NCI-H1694 treated with DMSO at 0.1 percent for 48 hours (cell line): ENCODE results near the gene PLXNA4.
A peak's percentile ranks its signal among the peaks of the same experiment; 100 is the strongest.
"Not testable (repeated sequence)": the region's sequence is repeated elsewhere in the genome, so short reads cannot be mapped to it uniquely, and the experiment has no call there.

Source experiments
- DNase-seq: peaks from one replicate; lab custom pipeline; 2025; lab: John Stamatoyannopoulos, UW

PLXNA4 gene

GRCh38 chr7:132414857-132415256 is 161.4 kb downstream of the PLXNA4 start:
- DNase-seq: no peak

DNA sequence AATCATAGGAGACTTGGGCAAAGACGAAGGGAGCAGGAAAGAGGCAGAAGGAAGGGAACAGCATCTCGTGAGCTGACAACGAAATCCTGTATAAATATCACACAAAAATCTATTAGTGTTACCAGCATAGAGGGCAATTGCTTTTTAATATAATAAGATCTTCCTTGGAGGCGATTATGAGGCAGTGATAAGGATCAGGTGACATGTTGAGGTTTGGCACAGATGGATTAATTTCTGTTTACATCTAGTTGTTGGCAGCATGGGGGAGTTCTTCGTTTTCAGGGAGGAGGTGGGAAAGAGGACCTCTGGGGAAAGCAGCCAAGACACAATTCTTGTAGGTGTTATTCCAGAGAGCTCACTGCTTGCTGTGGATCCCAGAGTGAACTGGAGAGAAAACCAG is 163.8 kb downstream of the PLXNA4 start:
- DNase-seq: no peak

DNA sequence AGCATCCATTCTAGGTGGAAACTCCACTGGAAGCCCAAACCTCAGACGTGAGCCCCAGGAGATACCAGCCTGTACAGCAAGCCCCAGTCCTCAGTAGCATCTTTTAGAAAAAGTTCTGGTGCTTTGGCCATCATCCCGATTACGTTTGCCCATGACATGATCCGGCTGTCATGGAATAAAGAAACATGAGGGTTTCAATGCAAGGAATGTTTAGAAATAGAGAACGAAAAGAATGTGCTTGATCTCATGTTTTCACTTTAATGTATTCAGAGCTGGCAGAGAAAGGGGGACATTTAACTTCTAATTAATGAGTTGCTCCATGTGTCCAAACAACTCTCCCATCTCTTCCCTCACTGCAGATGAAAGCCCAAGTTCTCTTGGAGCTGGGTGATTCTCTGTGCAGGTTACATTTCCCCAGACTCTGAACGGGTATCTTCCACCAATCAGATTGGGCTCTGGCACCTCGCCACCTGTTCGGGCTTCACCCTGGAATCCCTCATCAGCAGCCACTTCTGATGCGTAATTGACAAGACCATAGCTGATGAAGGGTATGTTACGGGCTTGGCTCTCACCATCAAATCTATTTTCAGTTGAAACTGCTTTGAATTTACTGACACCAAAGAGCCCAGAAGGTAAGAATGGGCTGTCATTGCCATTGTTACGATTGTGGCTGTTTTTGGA is 165.3 kb downstream of the PLXNA4 start:
- no peak for DNase-seq

- DNase-seq: no peak
Measured at GRCh38 chr7:132410385-132410784, 165.9 kb downstream of the PLXNA4 start.

- no peak for DNase-seq
Measured at GRCh38 chr7:132407764-132408163, 168.5 kb downstream of the PLXNA4 start.

GRCh38 chr7:132406039-132406438 is 170.2 kb downstream of the PLXNA4 start:
- DNase-seq: no peak

GRCh38 chr7:132404261-132404660 is 172.0 kb downstream of the PLXNA4 start:
- no peak for DNase-seq

DNA sequence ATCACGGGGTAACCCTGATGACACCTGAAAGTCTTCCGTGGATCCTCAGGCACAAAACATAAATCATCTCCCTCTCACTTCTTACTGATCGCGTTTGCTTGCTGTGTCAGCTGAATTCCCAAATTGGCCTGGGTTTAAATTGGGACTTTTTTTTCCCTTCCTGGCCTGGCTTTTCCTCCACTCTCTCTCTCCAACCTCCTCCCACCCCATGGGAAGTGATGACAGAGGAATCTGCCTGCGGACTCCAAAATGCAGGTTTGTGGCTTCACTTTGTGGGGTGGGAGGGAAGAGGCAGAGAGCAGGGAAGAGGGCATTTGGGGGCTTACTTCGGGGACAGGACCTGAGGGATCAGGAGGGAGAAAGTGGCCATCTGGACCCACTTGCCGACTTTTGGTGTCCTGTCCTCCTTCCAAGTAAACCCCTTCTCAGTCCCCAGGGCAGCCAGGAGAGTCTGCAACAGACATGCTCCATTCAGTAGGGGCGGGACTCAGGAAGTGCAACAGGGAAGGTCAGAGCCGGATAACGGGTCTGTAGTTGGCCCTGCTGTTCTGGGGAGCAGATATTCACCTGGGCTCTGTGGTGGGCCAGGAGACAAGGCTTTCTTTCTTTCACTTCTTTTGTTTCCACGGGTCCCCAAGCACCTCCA is 172.7 kb downstream of the PLXNA4 start:
- DNase-seq: no peak

DNA sequence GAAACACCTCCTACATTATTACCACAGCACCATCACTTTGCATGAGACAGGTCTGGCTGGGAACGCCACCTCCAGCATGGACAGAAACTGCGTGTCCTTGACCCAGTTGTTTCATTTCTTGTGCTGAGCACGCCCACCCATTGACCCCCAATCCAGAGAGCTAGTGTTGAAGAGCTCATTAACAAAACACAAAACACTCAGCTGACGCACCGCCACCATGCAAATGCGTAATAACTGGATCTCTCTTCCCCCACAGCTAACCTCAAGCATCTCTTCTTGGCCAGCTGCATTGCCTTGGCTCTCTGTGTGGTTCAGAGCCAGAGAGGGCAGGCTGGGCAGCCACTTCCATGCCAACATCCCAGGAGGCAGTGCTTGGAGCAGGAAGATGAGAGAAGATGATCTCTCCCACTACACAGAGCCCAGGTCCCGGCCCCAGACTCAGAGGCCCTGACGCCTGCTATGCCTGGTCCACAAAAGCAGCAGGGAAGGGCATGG is 173.5 kb downstream of the PLXNA4 start:
- DNase-seq: no peak

- no peak for DNase-seq
Measured at GRCh38 chr7:132402096-132402495, 174.2 kb downstream of the PLXNA4 start.

DNA sequence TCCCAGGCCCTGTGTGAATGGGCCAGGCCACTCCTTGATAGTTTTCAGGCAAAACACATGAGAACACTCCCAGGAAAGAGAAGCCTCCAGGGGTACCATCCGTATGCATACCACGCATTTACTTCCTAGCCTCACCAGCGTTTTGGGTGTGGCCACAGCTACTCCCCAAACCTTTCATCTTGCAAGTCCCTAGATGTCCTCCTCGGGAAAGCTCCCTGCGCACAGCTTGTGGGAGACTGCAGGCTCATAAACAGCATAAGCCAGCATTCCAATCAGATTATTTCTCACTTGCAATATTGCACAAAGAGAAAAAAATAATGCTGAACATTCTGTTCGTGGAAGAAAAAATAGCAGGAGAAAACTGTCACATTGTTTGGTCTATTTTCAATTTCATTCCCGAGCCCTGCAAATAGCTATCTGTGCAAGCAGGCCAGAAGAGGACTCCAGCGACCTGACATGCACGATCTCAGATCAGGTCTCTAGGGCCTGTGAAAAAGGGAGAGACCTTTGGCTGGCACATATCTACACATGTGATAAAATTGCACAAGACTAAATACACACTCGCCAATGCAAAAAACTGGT is 175.6 kb downstream of the PLXNA4 start:
- DNase-seq: no peak

DNA sequence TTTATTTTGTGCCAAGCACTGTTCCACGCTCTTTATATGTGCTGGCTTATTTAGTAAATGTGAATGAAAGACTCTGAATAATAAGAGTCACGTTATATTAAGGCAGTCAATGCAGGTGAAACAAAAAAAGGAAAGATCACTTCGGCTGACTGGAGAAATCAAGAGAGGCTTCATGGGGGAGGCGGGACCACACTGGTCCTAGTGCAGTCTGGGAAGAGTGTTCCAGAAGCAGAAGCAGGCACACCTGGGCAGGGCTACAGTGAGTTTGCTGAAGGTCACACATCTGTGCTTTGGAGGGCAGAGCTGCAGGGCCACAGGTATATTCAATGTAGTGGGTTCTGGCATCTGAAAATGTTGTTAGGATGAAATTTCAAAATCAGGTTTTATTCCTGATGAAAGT is 176.9 kb downstream of the PLXNA4 start:
- DNase-seq: no peak

- DNase-seq: peak; percentile 17
Measured at GRCh38 chr7:132398253-132398925, 177.9 kb downstream of the PLXNA4 start.

DNA sequence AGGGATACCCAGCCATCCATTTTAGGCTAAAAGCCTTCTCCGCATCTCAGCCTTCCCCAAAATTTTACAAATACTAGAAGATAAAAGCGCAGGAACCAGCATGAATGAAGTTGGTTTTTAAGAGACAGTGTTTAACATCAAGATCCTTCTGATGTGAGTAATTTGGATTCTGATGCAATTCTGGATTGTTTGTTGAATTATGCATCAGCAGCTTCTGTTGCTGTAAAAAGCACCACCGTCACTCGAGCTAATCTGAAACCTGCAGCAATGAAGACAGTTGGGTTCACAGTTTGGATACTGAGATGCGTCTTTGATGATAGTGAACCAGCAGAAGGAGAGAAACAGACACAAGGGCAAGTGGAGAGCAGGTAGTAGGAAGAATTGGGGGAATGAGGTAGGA is 179.2 kb downstream of the PLXNA4 start:
- no peak for DNase-seq

DNA sequence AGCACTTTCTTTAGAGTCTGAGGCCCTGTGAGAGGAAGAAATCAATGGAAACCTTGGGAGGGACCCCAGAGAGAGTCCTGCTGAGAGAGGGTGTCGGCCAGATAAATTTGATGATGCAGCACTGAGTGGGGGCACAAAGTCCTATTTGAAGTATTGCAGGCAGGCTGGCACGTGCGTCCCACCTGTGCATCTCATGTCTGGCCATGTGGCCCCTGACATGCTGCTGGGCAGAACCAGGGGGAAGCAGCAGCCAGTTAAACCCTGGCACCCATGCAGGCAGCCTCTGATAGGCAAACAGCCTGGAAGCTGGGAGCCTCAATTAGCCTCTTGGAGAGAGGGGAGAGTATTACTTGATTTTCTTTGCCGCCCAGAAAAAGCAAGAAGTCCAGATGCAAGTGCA is 180.9 kb downstream of the PLXNA4 start:
- no peak for DNase-seq

GRCh38 chr7:132394283-132395198 is 181.7 kb downstream of the PLXNA4 start:
- no peak for DNase-seq

GRCh38 chr7:132393789-132394261 is 182.4 kb downstream of the PLXNA4 start:
- peak; percentile 95 for DNase-seq

- no peak for DNase-seq
Measured at GRCh38 chr7:132392713-132393112, 183.6 kb downstream of the PLXNA4 start.

DNA sequence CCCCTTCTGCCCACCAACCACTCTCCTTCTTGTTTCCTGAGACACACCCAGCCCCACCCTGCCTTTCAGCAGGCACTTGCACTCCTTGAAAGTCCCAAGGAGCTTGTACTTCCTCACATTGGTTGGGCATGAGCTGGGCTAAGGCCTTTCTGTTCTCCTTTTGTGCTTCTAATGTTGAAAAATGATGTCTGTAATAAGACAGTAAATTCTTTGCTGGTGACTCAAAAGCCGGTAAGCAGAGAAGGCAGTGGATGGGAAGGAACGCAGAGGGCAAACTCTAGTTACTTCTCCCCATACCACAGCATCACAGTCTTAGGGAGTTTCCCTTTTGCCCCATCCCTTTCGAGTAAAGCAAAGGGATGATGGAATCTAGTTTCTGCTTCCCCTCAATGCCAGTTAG is 185.6 kb downstream of the PLXNA4 start:
- no peak for DNase-seq

DNA sequence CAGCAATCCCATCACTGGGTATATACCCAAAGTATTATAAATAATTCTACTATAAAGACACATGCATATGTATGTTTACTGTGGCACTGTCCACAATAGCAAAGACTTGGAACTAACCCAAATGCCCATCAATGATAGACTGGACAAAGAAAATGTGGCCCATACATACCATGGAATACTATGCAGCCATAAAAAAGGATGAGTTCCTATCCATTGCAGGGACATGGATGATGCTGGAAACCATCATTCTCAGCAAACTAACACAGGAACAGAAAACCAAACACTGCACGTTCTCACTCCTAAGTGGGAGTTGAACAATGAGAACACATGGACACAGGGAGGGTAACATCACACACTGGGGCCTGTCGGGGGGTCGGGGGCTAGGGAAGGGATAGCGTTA is 186.2 kb downstream of the PLXNA4 start:
- not testable (repeated sequence) for DNase-seq

DNA sequence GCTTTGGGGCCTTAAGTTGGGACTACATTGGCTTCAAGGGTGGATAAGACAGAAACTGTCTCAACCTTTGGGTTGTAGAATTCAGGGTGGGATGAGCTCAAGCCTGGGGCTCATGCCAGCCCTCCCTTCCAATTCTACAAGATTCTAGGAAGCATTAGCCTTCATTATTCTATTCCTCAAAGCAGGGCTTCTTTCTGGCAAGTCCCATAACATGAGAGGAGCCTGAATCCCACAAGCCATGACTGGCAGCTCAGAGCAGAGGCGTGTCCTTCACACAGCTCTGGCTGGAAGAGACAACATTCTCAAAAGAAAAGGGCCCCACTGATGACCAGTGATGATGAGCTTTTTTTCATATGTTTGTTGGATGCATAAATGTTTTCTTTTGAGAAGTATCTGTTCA is 187.6 kb downstream of the PLXNA4 start:
- DNase-seq: no peak

- DNase-seq: no peak
Measured at GRCh38 chr7:132387596-132387995, 188.7 kb downstream of the PLXNA4 start.
